Stimulated activated naive CD8-positive, alpha-beta T cell treated with anti-CD3 and anti-CD28 coated beads, Interleukin-15, amount 100 ng/mL, for 72 hours (primary cell): ENCODE results near the gene NIN.

Source experiments
- ATAC-seq: fragments of 150-1000 bp; cut with Tn5 transposase; 2 replicates; pipeline ENCODE4 v1.10.0; 2021; ENCODE audit warnings: mild to moderate bottlenecking, moderate library complexity
- DNase-seq, 2 donors: peaks; one replicate each; pipeline ENCODE4 v3.0.0; 2021 to 2022
- H3K27ac Mint-ChIP-seq, 2 donors: one replicate each; pipeline ENCODE4 v1.8.0; 2022; ENCODE audit warnings: mild to moderate bottlenecking in 2 of 2, mixed read lengths in 2 of 2, moderate library complexity in 2 of 2
- H3K27me3 Mint-ChIP-seq: one replicate; pipeline ENCODE4 v1.8.0; 2022; ENCODE audit warnings: mixed read lengths
- H3K4me1 Mint-ChIP-seq: one replicate; pipeline ENCODE4 v1.8.0; 2022; ENCODE audit warnings: mild to moderate bottlenecking, mixed read lengths
- H3K4me3 Mint-ChIP-seq, 2 donors: one replicate each; pipeline ENCODE4 v1.8.0; 2022; ENCODE audit warnings: mild to moderate bottlenecking in 2 of 2, mixed read lengths in 2 of 2, moderate library complexity in 1 of 2
- H3K9me3 Mint-ChIP-seq, 2 donors: one replicate each; pipeline ENCODE4 v1.8.0; 2022; ENCODE audit warnings: mixed read lengths in 2 of 2

NIN gene

GRCh38 chr14:50795142-50795541 lies 35.8 kb downstream of the NIN start:
- H3K4me1 Mint-ChIP-seq: peaks cover 77% of the 10 kb centered on the region
- no peak for DNase-seq
- no peak for ATAC-seq
- H3K4me3 Mint-ChIP-seq: no peak overlapping the region
- no peaks in the 10 kb centered on the region for H3K27me3 Mint-ChIP-seq
- no peak overlapping the region for H3K27ac Mint-ChIP-seq
- no peaks in the 10 kb centered on the region for H3K9me3 Mint-ChIP-seq

DNA sequence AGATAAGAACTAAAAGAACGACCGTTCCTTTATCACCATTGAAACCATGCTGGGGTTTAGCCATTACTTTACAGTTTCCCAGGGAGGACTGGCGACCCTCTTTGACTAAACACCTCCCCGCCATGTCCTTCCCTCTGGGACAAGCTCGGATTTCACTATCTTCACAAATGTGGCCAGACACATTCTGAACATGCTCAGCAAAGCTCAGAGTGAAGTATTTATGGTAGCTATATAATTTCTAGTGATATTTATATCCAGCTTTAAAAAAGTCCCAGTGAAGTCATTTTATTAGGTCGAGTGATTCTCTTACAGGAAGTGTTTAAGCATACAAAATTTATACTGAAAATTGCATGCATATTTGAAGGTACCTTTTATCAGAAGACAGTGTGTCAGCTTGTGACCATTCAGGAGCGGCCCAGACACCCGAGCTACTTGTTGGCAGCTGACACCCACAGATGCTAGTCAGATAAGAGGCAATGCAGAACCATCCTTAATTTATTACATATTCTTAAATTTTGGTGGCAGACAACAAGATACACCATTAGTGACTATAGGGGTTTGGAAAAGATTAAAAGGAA lies 36.8 kb downstream of the NIN start:
- no peak overlapping the region for H3K4me3 Mint-ChIP-seq
- H3K27me3 Mint-ChIP-seq: no peaks in the 10 kb centered on the region
- H3K4me1 Mint-ChIP-seq: peaks cover 87% of the 10 kb centered on the region
- DNase-seq (no peak), ATAC-seq (no peak)
- H3K27ac Mint-ChIP-seq: no peak overlapping the region
- H3K9me3 Mint-ChIP-seq: no peaks in the 10 kb centered on the region

GRCh38 chr14:50792634-50793068 lies 38.3 kb downstream of the NIN start:
- Mint-ChIP-seq H3K4me1 (peaks cover 92% of the 10 kb centered on the region), H3K27ac (peak overlapping the region; percentile 92 to 94), H3K27me3 (no peaks in the 10 kb centered on the region), H3K4me3 (peak overlapping the region; percentile 72 to 76), H3K9me3 (no peaks in the 10 kb centered on the region)
- no peak for DNase-seq
- peak; percentile 29 for ATAC-seq

DNA sequence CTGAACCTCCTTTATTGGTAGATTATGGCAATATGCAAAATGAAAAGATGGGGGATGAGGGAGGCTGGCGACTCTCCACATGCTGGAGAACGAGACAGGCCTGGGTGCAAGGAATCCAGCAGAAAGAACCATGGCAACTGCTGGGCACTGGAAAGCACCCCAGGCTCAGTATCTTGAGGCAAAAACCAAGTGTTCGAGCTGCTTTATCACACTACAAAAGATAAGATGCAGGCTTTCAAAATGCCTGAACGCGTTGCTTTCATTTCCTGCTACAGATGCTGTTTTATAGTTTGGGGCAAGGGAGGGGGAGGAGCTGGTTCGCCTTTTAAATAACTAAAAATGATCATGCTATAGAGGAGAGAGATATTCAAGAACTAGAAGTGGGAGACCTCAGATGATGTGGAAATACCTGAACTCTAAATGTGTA lies 38.9 kb downstream of the NIN start:
- Mint-ChIP-seq H3K4me1 (peaks cover 93% of the 10 kb centered on the region), H3K4me3 (peak overlapping the region; percentile 72 to 76), H3K27me3 (no peaks in the 10 kb centered on the region), H3K9me3 (no peaks in the 10 kb centered on the region), H3K27ac (peak overlapping the region; percentile 92 to 94)
- ATAC-seq (peak; percentile 51), DNase-seq (no peak)

DNA sequence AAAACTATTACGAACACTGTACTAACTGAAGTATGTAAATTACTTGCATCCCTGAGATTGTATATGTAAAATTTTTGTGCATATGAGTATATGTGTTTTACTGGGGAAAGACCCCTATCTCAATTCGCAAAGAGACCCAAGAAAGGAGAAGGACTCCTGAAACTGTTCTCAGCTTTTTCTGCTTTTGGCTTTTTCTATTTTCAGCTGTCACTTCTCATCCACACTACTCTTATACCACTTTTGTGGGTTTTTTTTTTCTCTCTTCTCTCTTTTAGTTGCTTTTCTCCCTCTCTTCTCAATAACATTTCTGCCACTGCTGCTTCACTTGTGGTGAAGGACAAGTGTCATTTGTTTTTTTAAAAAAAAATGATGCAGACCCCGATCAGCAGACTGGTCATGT lies 39.8 kb downstream of the NIN start:
- DNase-seq: no peak
- H3K27ac Mint-ChIP-seq: peak overlapping the region in 1 of 2 donors; percentile 94
- no peaks in the 10 kb centered on the region for H3K27me3 Mint-ChIP-seq
- H3K4me3 Mint-ChIP-seq: peak overlapping the region; percentile 72 to 76
- peaks cover 95% of the 10 kb centered on the region for H3K4me1 Mint-ChIP-seq
- H3K9me3 Mint-ChIP-seq: no peaks in the 10 kb centered on the region
- no peak for ATAC-seq

GRCh38 chr14:50790589-50790988 lies 40.4 kb downstream of the NIN start:
- Mint-ChIP-seq H3K27ac (peak overlapping the region in 1 of 2 donors; percentile 50), H3K4me1 (peaks cover 95% of the 10 kb centered on the region), H3K27me3 (no peaks in the 10 kb centered on the region), H3K9me3 (no peaks in the 10 kb centered on the region), H3K4me3 (no peak overlapping the region)
- ATAC-seq (no peak), DNase-seq (no peak)

DNA sequence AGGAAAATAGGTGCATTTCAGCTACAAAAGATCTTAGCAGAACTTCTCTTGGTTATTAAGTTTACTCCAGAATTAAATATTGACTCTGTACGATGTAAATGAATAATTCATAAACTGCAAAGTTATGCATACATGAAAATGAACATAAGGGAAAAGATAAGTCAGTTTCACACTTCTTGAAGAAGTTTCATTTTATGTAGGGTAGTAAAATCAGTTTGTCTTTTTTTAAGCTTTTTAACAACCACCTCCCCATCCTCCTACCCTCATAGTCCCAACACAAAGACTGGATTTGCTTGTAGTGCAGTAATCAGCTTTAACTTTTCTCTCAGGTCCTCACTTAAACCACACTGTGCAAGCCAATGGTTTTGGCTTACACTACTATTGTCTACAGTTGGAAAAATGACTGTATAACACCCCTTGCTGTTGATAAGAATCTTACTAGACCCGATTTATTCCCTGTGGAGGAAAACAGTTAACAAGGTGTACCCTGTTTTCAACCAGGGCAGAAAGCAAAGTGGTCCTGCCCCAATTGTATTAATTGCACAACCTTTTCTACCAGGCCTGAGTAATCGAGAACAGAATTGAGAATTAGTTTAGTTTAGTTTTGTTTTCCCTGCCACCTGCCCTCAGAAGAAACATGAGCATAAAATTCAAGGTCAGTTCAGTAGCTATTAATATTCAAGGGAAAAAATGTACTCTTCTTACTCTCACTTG lies 44.1 kb downstream of the NIN start:
- Mint-ChIP-seq H3K4me1 (peaks cover 92% of the 10 kb centered on the region), H3K27me3 (no peaks in the 10 kb centered on the region), H3K27ac (peak overlapping the region; percentile 49 to 87), H3K4me3 (peak overlapping the region; percentile 38 to 67), H3K9me3 (no peaks in the 10 kb centered on the region)
- ATAC-seq (peak; percentile 47), DNase-seq (no peak)

GRCh38 chr14:50785457-50786063 lies 45.4 kb downstream of the NIN start:
- ATAC-seq (peak; percentile 19), DNase-seq (no peak)
- Mint-ChIP-seq H3K27me3 (no peaks in the 10 kb centered on the region), H3K27ac (peak overlapping the region; percentile 14 to 72), H3K4me3 (peak overlapping the region; percentile 25 to 50), H3K9me3 (no peaks in the 10 kb centered on the region), H3K4me1 (peaks cover 84% of the 10 kb centered on the region)

- peak overlapping the region; percentile 63 to 72 for H3K27ac Mint-ChIP-seq
- no peaks in the 10 kb centered on the region for H3K9me3 Mint-ChIP-seq
- peak; percentile 68 for ATAC-seq
Observed at GRCh38 chr14:50784683-50785456, 46.1 kb downstream of the NIN start.

GRCh38 chr14:50783563-50783962 lies 47.4 kb downstream of the NIN start:
- Mint-ChIP-seq H3K4me1 (peaks cover 75% of the 10 kb centered on the region), H3K27ac (no peak overlapping the region), H3K9me3 (no peaks in the 10 kb centered on the region), H3K27me3 (no peaks in the 10 kb centered on the region), H3K4me3 (no peak overlapping the region)
- ATAC-seq (no peak), DNase-seq (no peak)

More at GRCh38 chr14:50784683-50785456, 46.1 kb downstream of the NIN start:
- DNase-seq: no peak
- H3K4me1 Mint-ChIP-seq: peaks cover 77% of the 10 kb centered on the region
- H3K27me3 Mint-ChIP-seq: no peaks in the 10 kb centered on the region
- H3K4me3 Mint-ChIP-seq: peak overlapping the region; percentile 50 to 52

GRCh38 chr14:50780393-50780792 lies 50.6 kb downstream of the NIN start:
- Mint-ChIP-seq H3K9me3 (no peaks in the 10 kb centered on the region), H3K27me3 (no peaks in the 10 kb centered on the region), H3K27ac (no peak overlapping the region), H3K4me3 (no peak overlapping the region), H3K4me1 (peaks cover 58% of the 10 kb centered on the region)
- ATAC-seq (no peak), DNase-seq (no peak)

DNA sequence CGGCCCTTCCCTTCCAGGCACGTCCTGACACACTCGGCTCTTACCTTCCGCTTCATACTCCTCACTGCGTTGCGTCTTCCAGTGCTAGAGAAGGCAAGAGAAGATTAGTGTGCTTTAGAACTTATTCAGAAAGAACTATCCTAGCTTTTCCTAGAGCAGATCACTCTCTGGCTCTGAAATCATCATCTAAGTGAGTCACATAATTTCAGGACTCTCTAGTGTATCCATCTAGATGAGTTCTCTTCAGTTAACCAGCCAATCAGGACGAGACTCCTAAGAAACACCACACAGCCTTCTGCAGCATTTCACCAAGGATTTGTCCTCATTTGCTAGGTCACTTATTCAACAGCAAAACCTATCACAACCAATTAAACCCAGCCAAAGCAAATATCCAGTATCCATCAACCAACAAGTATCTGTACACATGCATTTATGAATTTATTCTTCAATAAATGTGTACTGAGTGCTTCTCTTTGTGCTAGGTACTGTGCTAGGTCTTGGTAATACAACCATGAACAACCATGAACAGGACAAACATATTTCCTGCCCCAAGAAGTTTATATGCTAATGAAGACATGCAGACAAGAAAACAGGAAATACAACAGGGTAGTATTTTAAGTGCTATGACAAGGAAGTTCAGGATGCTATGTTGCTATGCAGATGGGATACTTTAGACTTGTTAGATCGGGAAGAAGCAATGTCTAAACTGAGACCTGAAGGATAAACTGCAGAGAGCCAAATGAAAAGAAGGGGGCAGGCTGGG lies 52.1 kb downstream of the NIN start:
- H3K9me3 Mint-ChIP-seq: no peaks in the 10 kb centered on the region
- no peak for DNase-seq
- H3K27me3 Mint-ChIP-seq: no peaks in the 10 kb centered on the region
- peak overlapping the region in 1 of 2 donors; percentile 49 for H3K27ac Mint-ChIP-seq
- ATAC-seq: no peak
- no peak overlapping the region for H3K4me3 Mint-ChIP-seq
- H3K4me1 Mint-ChIP-seq: peaks cover 55% of the 10 kb centered on the region

DNA sequence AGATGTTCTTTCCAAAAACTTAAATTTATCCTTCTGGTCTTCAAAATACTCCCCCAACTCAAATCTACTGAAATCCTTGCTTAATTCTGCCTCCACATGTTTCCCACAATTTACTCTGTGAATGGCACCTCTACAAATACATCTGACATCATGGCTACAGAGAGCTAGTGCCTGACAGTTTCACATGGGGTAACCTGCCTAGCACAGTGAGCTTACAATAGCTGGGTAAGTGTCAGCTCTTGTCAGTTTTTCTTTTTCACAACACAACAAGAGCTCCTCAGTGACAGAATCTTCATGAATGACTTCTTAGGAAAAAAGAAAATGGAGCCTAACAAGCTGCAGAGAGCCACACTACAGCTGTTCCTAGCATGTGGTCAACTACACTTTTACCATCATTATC lies 54.4 kb downstream of the NIN start:
- Mint-ChIP-seq H3K9me3 (no peaks in the 10 kb centered on the region), H3K4me3 (no peak overlapping the region), H3K4me1 (peaks cover 41% of the 10 kb centered on the region), H3K27ac (no peak overlapping the region), H3K27me3 (no peaks in the 10 kb centered on the region)
- ATAC-seq (no peak), DNase-seq (no peak)

DNA sequence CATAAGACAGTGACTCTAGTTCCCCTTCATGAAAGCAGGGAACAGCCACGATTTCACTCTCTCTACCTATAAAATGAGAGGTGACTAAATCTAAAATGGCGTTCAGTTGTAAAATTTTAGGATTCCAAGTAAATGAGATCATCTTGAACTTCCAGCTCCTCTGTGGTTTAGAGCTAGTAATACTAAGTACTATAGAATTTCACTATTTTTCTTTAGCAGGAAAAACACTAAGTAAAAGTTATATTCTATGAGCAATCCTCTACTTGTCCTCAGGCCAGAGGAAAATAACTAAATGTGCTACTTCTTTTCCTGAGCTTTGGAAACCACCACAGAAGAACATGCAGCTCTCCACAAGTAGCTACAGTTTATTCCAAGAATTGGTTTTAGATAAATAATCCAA lies 55.6 kb downstream of the NIN start:
- Mint-ChIP-seq H3K9me3 (no peaks in the 10 kb centered on the region), H3K27ac (no peak overlapping the region), H3K27me3 (no peaks in the 10 kb centered on the region), H3K4me1 (peaks cover 39% of the 10 kb centered on the region), H3K4me3 (no peak overlapping the region)
- ATAC-seq (no peak), DNase-seq (no peak)
